ENCODE data around the gene JPT1.
"Not testable (repeated sequence)": the region's sequence is repeated elsewhere in the genome, so short reads cannot be mapped to it uniquely, and the experiment has no call there.

JPT1 gene

DNA sequence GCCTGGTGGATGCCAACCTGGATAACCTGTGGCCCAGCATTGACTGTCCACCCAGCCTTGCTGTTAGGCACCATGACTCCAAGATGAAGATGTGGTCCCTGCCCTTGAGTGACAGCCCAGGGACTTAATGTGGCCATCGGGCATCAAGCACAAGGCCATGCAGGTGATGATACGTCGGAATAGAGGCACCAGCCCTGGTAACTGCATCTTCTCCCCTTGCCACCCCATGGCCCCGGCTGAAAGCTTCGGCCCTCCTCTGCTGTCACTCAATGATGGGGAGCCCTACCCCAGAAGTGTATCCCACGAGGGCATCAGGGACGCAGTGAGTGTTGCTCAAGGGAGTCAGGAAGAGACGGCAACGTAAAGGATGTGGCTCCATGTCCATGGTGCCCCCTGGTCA lies 24.7 kb downstream of the JPT1 start:
- no peak for DNase-seq

DNA sequence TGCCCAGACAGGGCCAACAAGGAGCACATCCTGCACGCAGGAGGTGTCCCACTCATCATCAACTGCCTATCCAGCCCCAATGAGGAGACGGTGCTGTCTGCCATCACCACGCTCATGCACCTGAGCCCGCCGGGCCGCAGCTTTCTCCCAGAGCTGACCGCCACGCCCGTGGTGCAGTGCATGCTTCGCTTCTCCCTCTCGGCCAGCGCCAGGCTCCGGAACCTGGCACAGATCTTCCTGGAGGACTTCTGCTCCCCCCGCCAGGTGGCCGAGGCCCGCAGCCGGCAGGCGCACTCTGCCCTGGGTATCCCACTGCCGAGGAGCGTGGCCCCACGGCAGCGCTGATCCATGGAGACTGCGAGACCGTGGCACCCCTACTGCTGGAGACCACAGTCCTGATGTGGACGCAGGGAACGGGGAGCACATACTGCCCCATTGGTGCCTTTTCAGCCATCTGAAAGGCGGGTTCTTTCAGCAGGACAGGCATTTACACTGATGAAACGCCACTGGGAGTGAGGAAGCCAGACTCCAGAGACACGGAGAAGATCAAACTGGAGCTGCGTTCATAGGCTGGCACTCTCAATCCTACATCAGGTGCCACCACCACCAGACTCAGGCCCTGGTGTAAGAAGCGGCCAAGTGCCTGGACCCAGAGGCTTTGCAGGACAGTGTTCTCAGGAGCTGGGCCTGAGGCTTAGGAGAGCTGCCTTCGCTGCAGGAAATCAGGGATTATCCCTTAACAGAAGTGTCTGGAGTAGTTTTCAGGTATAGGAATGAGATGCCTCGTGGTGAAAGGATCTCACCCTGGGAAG lies 25.4 kb downstream of the JPT1 start:
- DNase-seq, result no peak

DNA sequence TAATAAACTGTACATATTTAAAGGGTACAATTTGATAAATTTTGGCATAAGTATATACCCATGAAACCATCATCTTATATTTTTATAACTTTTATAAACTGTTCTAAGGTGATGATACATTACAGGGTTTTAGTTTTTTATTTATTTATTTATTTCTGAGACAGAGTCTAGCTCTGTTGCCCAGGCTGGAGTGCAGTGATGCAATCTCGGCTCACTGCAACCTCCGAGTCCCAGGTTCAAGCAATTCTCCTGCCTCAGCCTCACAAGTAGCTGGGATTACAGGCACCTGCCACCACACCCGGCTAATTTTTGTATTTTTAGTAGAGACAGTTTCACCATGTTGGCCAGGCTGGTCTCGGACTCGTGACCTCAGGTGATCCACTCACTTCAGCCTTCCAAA lies 26.4 kb downstream of the JPT1 start:
- DNase-seq, result not testable (repeated sequence)

DNA sequence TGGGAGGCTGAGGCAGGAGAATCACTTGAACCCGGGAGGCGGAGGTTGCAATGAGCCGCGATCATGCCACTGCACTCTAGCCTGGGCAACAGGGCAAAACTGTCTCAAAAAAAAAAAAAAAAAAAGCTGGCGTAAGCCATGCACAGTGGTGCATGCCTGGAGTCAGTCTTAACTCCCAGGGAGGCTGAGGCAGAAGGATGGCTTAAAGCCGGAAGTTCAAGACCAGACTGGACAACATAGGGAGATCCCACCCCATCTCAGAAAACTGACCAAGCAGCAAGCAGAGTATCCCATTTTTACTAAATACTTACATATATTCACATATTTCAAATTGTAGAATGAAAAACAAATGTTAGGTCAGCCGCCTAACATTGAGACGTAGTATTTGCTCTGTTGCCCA lies 27.4 kb downstream of the JPT1 start:
- DNase-seq, result no peak

DNA sequence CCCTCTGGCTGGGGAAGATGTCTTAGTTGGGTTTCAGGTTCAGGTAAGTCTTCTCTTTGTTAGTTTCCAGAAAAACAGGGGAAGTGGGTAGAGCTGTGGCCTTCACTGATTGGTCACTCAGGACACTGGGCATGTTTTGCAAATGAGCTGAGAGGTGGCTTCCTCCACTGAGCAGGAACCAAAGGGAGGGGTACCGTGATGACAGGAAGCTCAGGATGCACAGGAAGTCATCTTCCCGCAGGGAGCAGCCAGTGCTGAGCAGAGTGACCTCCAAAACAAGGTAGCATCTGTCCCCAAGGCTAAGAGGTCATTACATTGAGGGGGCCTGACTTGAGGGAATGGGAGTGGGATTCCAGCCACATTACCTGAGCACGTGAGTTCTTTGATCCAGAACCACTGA lies 28.3 kb downstream of the JPT1 start:
- DNase-seq, result no peak

DNA sequence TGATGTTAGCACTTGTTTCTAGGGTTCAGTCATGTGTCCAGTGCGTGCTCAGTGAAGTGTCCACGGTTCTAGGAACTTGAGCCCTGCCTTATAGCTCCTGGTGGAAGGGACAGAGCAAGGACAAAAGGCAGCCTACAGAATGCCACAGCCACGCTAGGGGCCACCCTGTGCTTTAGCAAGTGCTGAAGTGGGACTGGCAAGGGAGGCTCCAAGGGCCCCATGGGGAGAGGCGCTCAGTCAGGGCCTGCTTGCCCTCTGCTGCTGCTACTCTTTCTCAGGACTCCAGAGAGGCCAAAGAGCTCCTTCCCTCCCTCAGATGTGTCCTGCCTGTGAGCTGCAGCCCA lies 29.5 kb downstream of the JPT1 start:
- DNase-seq, result no peak

DNA sequence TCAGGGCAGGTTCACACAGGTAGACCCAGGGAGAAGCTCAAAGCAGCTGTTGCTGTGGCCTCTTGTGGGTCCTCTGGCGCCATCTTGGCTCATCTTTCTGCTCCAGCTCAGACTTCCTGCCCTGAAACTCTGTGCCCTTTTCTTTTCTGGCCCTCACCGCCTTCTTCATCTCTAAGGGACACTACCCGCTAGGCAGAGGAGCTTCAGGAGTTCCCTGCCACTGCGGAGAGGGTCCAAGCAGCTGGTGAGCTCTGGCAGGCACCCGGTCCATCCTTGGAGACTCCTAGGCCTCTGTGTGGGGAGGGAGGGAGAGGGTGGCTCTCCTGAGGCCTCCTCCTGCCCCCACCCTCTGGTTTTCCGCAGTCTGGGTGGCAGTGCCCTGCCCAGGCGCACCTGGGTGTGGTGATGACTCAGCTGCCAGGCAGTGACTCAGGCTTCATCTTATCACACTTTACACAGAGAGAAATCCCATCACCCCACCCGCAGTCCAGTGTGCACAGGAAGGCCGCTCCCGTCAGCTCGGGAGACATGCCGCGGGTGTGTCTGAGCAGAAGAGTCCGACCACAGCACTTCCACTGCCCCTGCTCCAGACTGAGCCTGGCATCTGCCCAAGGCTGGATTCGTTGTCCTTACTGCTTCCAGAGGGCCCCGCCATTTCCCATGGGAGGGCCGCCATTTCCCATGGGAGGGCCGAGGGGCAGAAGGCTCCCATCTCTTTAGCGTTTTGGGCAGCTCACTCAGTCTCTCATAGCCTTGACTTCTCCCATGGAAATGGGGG lies 30.1 kb downstream of the JPT1 start:
- DNase-seq, result no peak

DNA sequence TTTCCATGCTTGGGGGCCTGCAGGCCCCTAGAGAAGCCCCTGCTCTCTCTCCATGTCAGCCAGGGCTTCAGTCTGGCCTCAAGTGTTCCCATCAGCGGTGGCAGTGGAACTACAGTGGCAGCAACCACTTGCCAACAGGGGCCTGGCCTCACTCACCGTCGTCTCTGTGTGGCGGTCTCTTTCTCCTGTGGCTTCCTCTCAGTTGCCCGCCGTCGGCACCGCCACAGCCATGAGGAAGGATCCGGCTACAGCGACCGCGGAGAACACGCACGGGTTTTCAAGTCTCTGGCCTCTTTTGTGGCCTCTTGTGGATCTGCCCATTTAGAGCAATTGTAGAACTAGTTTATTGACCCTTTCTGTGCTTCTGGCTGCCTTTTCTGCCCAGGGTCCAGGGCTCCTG lies 36.0 kb downstream of the JPT1 start:
- DNase-seq, result no peak

DNA sequence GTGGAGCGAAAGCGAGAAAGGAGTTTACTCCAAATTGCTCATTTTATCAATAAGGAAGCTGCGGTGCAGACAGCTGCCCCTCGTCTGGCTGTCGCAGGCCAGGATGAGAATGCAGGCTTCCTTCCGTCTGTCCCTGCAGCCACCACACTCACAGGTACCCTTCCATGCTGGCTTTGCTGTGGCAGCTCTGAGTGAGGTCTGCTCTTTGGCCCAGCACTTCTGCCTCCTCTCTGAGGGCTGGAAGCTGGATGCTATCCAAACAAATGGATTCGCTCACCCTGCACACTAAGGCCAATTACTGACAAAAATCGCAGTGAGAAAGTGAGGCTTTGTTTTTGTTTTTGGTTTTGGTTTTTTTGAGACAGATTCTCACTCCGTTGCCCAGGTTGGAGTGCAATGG lies 37.6 kb downstream of the JPT1 start:
- no peak for DNase-seq

DNA sequence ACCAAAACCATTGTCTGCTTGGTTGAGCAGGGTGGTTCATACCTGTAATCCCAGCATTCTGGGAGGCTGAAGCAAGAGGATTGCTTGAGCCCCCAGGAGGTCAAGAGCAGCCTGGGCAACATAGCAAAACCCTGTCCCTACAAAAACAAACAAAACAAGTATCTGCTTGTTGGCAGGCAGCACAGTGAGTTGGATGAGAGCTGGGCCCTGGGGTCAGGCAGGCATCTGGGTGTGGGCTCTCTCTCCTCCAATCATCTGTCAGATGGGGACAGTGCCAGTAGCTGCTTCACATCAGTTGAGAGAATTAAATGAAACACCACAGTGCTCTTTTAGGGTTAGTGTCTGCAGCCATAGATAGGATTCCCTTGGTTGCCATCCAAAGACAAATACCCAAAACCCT lies 38.8 kb downstream of the JPT1 start:
- no peak for DNase-seq

DNA sequence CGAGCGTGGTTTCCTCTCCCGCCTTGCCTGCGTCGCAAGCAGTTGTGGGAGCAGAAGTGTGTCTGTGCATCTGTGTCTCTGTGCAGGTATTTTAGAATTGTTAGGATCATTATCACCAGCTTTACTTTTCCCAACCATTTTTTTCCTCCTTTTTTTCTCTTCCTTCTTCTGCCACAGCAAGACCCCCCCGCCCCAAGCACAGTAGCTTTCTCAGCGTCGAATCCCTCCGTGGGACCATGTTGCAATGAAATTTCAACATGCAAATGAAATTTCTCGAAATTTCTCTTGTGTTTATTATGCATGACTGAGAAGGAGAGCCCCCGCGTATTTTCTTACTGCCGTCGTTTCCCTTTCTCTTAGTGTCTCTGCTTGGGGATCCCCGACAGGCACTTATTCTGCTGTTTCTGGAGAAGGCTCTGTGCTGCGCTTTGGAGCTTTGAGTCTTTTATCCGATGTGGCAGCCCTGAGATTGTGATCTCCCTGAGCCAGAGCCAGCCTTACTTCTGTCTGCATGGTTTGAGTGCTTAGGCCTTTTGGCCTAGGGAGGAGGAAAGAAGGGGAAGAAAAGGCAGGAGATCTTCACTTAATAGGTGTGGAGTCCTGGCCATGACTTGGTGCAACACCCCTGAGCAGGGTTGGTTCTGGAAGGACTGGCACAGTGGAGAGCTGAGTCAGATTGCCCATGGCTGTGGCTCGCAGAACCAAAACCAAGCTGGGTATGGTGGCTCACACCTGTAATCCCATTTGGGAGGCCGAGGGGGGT lies 39.6 kb downstream of the JPT1 start:
- no peak for DNase-seq

DNA sequence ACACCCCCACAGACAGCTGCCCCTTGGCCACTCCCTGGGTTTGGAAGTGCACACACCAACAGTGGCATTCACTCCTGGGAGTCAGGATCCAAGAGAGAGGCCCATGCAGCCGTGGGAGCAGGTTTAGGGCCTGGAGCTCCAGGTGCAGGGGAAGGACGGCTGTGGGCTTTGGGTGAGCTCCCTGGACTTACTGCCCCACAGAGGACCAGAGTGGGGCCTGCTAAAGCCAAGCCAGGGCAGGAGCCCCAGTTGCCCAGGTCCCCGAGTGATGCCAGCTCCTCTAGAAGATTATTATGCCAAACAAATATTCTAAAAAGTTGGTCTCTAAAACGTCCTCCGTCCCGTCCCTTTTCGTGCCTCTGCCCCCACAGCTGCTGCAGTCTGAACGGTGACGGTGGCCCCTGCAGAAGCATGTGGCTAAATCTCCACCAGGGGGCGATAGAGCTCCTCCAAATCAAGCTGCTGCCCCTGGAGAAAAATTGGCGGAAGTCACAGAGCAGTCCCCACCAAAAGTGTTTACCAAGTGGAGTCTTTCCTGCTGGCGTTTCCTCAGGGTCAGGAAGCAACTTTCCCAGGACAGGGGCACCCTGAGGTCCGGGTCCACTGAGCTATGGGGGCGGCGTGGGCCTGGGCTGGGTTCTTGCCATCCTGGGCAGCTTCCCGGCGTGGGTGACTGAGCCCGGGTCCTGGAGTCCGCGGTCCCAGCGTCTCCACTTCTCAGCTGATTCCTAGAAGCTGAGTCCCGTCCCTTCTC lies 40.3 kb downstream of the JPT1 start:
- DNase-seq, result peak; percentile 87

DNA sequence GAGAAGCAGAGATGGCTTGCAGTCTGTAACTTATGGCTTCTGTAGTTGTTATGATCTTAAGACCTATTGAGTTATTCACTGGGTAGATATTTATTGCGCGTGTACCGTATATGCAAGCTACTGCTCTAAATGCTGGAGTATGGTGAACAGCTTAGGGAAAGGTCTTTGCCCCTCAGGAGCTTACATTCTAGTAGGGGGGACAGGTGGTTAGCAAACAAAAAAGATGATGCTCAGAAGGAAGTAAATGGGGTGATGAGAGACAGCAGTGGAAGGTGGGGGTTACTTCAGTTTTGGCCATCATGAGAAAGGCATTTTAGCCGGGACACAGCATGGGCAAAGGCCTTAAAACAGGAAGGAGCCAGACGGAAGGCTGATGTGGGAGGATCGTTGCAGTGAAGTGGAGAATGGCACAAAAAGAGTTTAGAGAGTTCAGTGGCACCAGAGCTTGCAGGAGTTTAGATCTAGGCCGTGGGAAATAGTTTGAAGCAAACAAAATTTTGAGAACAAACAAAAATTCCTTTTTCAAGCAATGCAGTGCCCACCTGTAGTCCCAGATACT lies 42.5 kb downstream of the JPT1 start:
- no peak for DNase-seq

DNA sequence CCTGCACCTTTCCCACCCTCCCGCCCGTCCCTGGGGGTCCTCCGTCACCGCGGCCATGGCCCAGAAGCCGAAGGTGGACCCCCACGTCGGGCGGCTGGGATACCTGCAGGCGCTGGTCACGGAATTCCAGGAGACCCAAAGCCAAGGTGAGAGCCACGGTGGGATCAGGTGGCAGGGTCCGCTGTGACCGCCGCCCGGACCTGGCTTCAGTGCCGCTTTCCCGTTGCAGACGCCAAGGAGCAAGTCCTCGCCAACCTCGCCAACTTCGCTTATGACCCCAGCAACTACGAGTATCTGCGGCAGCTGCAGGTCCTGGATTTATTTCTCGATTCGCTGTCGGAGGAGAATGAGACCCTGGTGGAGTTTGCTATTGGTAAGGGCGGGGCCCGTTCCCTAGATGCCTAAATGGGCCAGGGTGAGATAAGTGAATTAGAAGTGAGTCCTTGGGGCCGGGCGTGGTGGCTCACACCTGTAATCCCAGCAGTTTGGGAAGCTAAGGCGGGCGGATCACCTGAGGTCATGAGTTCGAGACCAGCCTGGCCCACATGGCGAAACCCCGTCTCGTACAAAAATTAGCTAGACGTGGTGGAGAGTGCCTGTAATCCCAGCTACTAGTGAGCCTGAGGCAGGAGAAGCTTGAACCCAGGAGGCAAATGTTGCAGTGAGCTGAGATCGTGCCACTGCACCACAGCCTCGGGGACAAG lies 43.9 kb downstream of the JPT1 start:
- peak; percentile 51 for DNase-seq

DNA sequence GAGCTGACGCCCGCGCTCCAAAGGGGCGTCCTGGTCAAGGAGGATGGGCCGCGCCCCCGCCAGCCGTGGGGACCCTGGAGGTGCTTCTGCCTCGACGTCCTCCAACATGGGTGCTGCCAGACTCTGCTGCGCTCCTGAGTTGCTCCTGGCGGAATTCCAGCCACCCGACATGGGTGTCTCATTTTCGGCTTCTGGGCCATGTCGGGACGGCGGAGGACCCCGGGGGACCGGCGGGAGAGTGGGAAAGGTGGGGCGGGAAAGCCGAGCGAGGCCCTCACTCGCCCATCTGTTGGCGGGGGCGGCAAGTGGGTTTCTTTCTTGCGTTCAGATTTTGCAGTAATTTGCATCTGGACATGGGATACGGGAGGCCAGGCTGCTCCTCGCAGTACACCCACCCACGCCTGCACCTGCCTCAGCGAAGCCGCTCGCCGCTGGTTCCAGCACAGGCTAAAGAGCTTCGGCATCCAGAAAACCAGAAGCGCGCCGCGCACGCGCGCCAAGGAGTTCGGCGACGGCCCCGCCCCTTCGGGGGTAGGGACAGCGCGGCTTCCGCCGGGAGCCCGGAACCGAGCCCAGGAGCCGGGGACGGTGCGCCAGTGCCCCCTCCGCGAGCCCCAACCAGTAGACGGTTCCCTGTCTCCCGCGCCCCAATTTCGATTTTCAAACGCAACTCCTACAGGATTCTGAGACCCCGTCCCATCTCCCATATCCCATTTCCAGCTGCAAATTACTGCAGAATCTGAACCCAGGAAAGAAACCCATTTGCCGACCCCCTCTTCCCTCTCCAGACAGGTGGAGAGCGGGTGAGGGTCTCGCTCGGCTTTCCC lies 44.7 kb downstream of the JPT1 start, which contains the start of gene ARMC7:
TSS of gene ARMC7 (plus strand) at position 563 of the 827 bp plus-strand sequence. CDS start 320 bp downstream, outside the sequence.
- peak; percentile 89 for DNase-seq

DNA sequence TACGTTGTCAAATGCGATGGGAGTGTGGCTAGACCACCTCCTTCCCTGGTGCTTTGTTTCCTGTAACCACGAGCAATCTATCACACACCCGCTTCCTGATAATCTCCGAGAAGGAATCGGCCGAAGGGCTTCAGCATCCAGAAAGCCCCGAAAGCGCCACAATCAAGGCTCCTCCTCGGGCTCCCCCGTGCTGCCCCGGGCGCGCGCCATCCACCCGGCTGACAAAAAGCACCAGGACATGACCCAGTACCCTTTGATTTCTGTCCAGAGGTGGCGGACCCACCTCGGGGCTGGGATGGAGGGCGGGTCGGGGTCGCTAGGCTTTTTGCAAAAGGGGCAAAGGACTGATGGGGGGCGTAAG lies 45.3 kb downstream of the JPT1 start:
- DNase-seq, result no peak

DNA sequence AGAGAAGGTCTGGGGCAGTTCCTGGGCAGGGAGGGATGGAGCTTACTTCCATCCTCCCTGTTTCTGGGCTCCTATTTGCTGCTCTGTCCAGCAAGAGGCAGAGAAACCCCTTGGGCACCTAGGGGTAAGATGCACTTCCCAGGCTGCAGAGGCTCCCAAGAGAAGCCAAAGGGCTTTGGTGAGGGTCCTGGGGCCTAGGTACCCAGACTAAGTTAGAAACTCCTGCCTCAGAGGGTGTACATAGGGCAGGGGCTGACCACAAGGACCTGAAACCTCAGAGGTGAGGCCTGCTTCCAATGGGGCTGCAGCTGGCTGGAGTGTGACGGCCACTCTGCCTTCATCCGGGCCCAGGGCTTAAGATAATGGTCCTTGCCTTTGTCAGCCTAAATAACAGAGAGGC lies 46.1 kb downstream of the JPT1 start:
- DNase-seq, result no peak

DNA sequence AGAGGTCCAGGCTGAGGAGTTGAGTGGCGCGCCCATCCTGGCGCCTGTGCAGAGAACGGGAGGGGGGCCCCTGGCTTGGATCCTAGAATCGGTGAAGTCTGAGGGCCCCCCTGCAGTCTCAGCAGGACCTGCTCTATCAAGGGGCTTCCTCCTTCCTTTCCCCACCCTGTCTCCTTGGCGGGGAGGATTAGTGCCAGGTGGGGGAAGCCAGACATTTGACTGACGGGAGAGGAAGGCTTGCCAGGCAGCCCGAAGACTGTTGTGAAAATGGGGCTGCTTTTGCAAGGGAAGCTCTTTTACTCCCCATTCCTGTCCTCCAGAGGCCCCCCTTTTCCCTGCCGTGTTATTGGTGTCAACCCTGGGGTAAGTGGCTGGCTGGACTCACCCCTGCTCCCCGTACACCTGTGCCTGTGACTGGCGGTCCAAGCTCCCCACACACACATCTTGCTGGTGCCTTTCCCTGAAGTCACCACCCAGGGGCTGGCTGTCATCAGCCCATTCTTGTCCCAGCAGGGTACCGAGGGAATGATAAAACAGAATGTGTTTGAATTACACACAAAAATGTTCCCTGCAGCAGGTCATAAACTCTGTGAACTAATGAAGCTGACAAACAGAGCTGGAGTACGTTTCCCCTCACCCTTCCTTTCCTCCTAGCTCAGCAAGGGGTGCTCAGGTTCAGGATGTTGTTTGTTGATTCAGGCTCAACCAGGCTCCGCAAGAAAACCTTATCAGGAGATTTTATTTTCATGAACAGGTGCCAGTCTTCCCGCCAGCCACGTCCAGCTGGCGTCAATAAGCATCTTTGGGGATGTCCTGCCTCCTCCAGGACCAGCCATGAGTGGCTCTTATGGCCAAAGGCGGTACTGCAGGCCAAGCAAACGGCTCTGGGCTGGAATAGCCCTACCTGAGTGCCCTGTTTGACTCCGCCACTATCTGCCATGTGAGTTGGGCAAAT lies 48.9 kb downstream of the JPT1 start:
- DNase-seq, result no peak

All from left hindlimb (tissue), 1 donor.